HG03064 (cell line): Measurements from ENCODE around the gene YIPF2.

Source experiments
- ATAC-seq: cut with Tn5 transposase; IDR thresholded peaks from one replicate; pipeline ENCODE4 v1.9.1; 2021; ENCODE audit warnings: low read depth; ENCODE audit not compliant: unreplicated experiment

YIPF2 gene

DNA sequence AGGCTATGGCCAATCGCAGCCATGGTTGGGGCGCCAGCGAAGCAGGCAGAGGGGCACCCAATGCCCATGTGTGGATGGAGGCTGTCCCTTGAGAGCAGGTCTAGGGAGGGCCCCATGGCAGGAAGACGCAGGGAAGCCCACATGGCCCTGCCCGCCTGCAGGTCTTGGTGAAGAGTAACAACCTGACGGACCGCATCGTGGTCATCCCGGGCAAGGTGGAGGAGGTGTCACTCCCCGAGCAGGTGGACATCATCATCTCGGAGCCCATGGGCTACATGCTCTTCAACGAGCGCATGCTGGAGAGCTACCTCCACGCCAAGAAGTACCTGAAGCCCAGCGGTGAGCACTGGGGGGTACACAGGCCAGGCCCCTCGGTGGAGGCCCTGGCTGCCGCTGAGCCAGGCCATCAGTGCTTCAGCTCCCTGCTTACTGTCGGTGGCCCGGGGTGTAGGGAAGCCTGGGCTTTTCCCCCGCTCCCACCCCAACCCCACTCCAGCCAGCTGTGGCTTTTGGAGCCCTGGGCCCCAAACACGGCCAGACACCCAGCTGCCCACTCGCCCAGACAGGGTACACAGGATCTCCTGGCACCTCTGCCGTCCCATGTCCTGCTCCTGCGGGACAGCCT lies 14.6 kb downstream of the YIPF2 start:
- ATAC-seq, result no peak

- no peak for ATAC-seq
These were observed 15.8 kb downstream of the YIPF2 start for GRCh38 chr19:10912619-10913018.

DNA sequence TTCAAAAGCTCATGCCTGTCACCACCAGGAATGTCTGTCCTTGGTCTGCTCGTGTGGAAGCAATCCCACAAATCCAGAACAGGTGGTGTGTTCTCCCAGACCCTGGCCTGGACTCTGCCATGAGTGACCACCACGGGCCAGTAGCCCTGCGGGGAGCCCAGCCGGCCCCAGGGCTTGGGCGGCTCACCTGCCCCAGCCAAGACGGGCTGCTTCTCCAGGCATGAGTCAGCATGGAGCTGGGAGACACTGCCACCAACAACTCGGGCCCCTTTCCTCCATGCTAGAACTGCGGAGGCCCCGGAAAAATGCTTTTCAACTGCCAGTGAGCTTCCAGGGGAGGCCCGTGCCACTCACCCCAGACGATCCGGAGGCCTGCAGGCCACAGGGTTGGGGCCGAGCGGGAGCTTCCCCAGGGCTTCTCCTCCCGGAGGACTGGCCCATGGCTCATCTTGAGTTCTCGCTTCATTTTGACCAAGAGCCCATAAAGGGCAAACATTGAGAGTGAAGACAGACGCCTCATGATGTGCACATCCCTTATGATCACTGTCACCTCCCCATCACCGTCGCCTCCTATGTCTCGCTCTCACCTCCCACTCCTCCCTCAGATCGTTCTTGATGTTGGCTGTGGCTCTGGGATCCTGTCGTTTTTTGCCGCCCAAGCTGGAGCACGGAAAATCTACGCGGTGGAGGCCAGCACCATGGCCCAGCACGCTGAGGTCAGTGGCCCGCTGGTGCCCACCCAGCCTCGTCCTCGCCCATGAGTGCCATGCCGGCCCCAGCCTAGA lies 16.7 kb downstream of the YIPF2 start:
- no peak for ATAC-seq

GRCh38 chr19:10908380-10908960 lies 20.0 kb downstream of the YIPF2 start:
- ATAC-seq, result no peak

- ATAC-seq, result no peak
These were observed 20.5 kb downstream of the YIPF2 start for GRCh38 chr19:10907925-10908324.

- no peak for ATAC-seq
These were observed 29.2 kb downstream of the YIPF2 start for GRCh38 chr19:10899151-10899653.

- ATAC-seq, result no peak
These were observed 29.8 kb downstream of the YIPF2 start for GRCh38 chr19:10898633-10899032.

DNA sequence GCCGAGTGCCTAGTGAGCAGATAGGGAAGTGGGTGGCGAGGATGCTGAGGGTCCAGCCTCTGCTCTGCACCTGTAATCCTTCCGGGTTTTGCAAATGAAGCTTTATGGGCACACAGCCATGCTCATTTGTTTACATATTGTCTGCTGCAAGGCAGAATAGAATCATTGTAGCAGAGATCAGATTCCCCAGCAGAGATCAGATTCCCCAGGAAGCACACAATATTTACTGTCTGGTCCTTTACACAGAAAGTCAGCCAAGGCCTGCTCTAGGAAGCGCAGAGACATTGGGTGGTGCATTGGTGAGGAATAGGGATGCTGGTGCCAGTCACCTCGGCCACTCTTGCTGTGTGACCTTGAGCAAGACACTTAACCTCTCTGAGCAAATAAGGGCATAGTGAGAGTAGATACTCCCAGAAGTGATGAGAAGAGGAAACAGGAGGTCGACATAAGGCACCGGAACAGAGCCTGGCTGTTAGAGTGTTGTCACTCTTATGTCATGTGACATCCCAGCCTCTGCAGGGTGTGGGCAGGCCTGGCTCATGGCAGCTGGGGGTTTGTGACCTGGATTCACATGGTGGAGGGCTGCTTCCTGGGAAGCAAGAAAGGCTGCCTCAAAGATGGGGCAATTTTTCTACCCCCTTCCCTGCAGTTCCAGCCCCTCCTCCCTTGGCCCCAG lies 31.4 kb downstream of the YIPF2 start:
- ATAC-seq, result no peak

DNA sequence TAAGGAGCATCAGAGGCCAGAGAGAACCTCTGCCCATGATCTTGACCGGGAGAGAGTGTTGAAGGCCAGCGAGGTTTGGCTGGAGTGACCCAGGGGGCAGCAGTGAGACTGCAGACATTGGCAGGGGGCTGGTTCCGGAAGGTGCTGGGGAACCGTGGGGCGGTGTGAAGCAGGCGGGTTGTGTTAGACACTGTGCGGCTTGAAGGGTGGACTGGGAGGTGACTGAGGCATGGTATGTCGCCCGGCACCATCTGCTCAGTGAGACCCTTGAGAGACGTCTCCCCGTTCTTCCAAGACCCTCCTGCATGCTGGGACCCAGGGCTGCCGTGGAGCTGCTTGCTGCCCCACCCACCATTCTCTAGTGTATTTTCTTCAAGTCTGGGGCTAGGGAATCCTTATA lies 32.5 kb downstream of the YIPF2 start:
- ATAC-seq, result no peak

GRCh38 chr19:10895363-10895762 lies 33.1 kb downstream of the YIPF2 start:
- no peak for ATAC-seq

- ATAC-seq, result no peak
These were observed 33.6 kb downstream of the YIPF2 start for GRCh38 chr19:10894911-10895213.

DNA sequence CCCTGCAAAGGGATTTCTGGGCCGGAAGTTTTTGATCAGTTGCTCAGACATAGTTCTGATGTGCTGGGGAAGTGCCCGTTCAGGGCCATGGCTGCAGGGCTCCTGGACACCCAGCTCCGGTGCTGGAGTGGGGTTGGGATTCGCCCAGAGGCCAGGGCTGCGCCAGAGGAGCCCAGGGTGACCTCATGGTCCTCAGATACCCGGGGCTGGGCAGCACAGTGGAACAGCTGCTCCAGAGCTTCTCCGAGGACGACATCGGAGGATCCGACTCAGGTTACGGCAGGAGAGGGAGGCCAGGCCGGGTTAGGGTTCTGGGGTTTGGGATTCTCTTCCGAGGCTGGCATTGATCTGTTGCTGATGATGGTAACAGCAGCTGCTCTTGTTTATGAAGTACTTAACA lies 36.2 kb downstream of the YIPF2 start:
- ATAC-seq, result no peak

DNA sequence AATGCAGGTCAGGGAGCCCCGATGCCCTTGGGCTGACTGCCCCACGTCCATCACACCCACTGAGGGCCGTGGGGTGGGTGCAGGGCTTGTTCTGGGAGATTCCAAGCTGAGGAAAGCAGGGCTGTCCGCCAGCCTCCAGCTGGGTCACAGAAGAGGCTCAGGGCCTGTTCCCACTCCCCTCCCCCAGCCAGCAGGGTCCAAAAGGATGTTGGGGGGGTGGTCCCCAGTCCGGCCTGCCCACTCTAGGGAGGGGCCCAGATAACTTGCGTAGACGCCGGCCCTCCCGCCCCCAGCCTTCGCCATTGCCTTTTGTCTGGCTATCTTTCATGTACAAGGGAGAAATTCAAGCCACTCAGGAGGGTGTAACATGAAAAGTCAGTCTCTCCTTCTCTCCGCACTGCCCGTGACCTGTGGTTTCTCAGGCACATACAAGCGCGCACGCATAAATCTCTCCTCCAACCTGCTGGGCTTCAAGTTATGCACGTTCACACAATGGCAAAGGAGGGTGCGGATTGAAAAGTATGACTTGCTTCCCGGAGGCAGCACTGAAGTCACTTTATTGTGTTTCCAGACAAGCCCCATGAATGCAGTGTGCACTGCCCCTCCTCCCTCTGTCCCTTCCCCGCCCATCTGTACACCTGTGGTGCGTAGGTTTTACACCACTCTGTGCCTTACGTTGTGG lies 36.9 kb downstream of the YIPF2 start:
- ATAC-seq, result no peak

DNA sequence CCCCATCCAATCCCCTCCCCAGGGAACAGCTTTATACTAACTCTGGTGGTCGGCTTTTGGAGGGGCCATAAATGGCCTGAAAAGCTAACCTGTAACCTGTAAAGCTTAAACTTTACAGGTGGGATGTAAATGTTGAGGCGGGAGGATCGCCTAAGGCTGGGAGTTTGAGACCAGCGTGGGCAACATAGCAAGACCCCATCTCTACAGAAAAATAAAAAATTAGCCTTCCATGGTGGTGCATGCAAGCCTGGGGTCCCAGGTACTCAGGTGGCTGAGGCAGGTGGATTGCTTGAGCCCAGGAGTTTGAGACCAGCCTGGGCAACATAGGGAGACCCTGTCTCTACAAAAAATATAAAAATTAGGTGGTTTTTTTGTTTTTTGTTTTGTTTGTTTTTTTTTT lies 38.6 kb downstream of the YIPF2 start:
- no peak for ATAC-seq

DNA sequence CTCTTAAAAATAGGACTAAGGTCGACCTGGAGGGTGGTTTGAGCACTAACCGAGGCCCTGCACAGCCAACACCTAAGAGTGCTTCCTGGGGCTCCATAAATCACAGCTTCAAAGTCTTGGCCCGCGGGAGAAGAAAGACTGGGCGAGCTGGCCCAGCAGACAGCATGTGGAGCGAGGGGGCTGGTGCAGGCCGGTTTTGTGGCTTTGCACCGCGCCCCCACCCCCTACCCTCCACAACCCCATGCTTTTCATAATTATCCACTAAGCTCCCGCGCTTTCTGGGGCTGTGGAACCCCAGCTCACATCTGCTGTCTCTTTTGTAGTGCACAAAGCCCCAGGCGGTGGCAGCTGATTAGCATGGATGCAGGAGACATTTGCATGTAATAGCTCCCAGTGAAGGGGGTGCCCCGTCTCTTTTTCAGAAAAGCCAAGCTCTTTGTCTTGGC lies 40.0 kb downstream of the YIPF2 start:
- ATAC-seq, result no peak

- ATAC-seq, result no peak
These were observed 40.6 kb downstream of the YIPF2 start for GRCh38 chr19:10887616-10888367.

DNA sequence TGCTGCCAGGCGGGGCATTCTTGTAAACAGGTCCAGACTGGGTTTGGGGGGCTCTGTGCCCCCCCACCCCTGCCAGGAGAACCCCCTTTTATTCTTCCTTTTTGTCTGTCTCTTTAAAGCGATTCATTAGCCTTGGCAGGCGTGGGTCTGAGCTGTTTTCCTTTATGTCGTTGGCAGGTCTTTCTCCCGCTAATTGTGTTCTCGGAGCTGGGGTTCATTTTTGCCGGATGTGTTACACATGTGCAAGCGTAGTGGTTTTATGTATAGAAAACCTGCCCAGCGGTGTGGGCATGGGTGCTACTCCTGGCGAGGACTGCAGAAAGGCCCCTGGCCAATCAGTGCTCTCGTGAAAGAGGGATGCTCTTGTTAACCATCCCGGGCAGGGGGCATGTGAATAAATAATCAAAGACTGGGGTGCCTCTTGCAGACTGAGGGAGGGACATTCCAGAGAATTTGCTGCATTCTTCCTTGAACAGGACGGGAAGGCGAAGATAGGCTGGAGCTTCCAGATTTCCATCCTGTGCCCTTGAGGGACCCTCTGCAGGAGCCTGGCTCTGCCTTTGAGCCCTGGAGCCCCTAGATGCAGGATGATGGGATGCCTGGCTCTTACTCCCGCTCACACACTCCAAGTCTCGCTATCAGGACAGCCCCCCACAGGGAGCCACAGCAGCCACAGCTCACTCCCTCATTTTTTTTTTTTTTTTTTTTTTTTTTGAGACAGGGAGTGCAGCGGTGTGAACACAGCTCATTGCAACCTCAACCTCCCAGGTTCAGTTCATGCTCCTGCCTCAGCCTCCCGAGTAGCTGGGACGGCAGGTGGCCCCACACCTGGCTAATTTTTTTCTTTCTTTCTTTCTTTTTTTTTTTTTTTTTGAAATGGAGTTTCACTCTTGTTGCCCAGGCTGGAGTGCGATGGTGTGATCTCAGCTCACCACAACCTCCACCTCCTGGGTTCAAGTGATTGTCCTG lies 43.0 kb downstream of the YIPF2 start:
- ATAC-seq, result no peak

GRCh38 chr19:10884274-10884673 lies 44.2 kb downstream of the YIPF2 start:
- ATAC-seq, result no peak

- ATAC-seq, result no peak
These were observed 46.4 kb downstream of the YIPF2 start for GRCh38 chr19:10882108-10882457.
